Stimulated activated CD8-positive, alpha-beta memory T cell treated with anti-CD3 and anti-CD28 coated beads, Interleukin-12 subunit alpha, Interleukin-12 subunit beta, amount 100 ng/mL, for 4 hours (primary cell): Measurements from ENCODE around the gene CMTM2.
"Not testable (repeated sequence)": the region's sequence is repeated elsewhere in the genome, so short reads cannot be mapped to it uniquely, and the experiment has no call there.

Experiments
- DNase-seq: peaks from one replicate; pipeline ENCODE4 v3.0.0-alpha.2; 2020; ENCODE audit warnings: low read depth

The CMTM2 gene

GRCh38 chr16:66605979-66606751 lies 26.9 kb downstream of the CMTM2 start:
- no peak for DNase-seq

- peak; percentile 67 for DNase-seq
These were observed 29.2 kb downstream of the CMTM2 start for GRCh38 chr16:66608241-66609138.

- DNase-seq, result no peak
These were observed 29.9 kb downstream of the CMTM2 start for GRCh38 chr16:66609139-66609510.

- DNase-seq, result no peak
These were observed 31.0 kb downstream of the CMTM2 start for GRCh38 chr16:66610111-66610820.

- DNase-seq, result not testable (repeated sequence)
These were observed 32.6 kb downstream of the CMTM2 start for GRCh38 chr16:66611911-66612310.

- DNase-seq, result no peak
These were observed 33.2 kb downstream of the CMTM2 start for GRCh38 chr16:66612422-66612821.

- no peak for DNase-seq
These were observed 35.0 kb downstream of the CMTM2 start for GRCh38 chr16:66614161-66614802.

- DNase-seq, result no peak
These were observed 36.9 kb downstream of the CMTM2 start for GRCh38 chr16:66616169-66616568.

- no peak for DNase-seq
These were observed 37.3 kb downstream of the CMTM2 start for GRCh38 chr16:66616592-66616991.

GRCh38 chr16:66617010-66617434 lies 37.8 kb downstream of the CMTM2 start:
- DNase-seq, result no peak

GRCh38 chr16:66617728-66618127 lies 38.5 kb downstream of the CMTM2 start:
- no peak for DNase-seq

- no peak for DNase-seq
These were observed 39.5 kb downstream of the CMTM2 start for GRCh38 chr16:66618588-66619375.

- no peak for DNase-seq
These were observed 40.5 kb downstream of the CMTM2 start for GRCh38 chr16:66619534-66620428.

- DNase-seq, result no peak
These were observed 41.1 kb downstream of the CMTM2 start for GRCh38 chr16:66620429-66620795.

GRCh38 chr16:66621973-66622372 lies 42.7 kb downstream of the CMTM2 start:
- no peak for DNase-seq

GRCh38 chr16:66622863-66623262 lies 43.6 kb downstream of the CMTM2 start:
- DNase-seq, result no peak

- no peak for DNase-seq
These were observed 44.5 kb downstream of the CMTM2 start for GRCh38 chr16:66623755-66624154.

- DNase-seq, result not testable (repeated sequence)
These were observed 48.5 kb downstream of the CMTM2 start for GRCh38 chr16:66627611-66628378.

GRCh38 chr16:66629856-66630255 lies 50.6 kb downstream of the CMTM2 start:
- DNase-seq, result no peak
